Loucy (cell line): Measurements from ENCODE around the gene SUGP1.
A peak's percentile ranks its signal among the peaks of the same experiment; 100 is the strongest.

Experiments used
- H2AFZ ChIP-seq: fragments of 200-600 bp; sonication (generic); 2 replicates; pipeline ENCODE4 v1.6.0; 2016; ENCODE audit warnings: antibody characterized with exemption, mild to moderate bottlenecking, low read length, moderate library complexity
- H3F3A ChIP-seq: fragments of 200-600 bp; 2 replicates; pipeline ENCODE4 v1.6.0; 2016; ENCODE audit warnings: antibody characterized with exemption, low read depth, mild to moderate bottlenecking
- H3K27me3 ChIP-seq: fragments of 200-600 bp; sonication (generic); 2 replicates; pipeline ENCODE4 v1.6.1; 2014; ENCODE audit warnings: low read length, mild to moderate bottlenecking; ENCODE audit not compliant: insufficient read depth, poor library complexity, severe bottlenecking
- H3K36me3 ChIP-seq: fragments of 200-600 bp; sonication (generic); 2 replicates; pipeline ENCODE4 v1.6.1; 2016; ENCODE audit warnings: low read length; ENCODE audit not compliant: insufficient read depth
- H3K4me1 ChIP-seq: fragments of 200-600 bp; sonication (generic); 2 replicates; pipeline ENCODE4 v1.5.1; 2014; ENCODE audit warnings: low read length, mild to moderate bottlenecking; ENCODE audit not compliant: insufficient read depth, poor library complexity, severe bottlenecking
- H3K4me2 ChIP-seq: fragments of 200-600 bp; sonication (generic); 2 replicates; pipeline ENCODE4 v1.6.0; 2014; ENCODE audit warnings: antibody characterized with exemption, low read length, low read depth, mild to moderate bottlenecking; ENCODE audit not compliant: poor library complexity, severe bottlenecking
- H3K4me3 ChIP-seq: fragments of 200-600 bp; sonication (generic); 2 replicates; pipeline ENCODE4 v1.5.1; 2014; ENCODE audit warnings: low read length, mild to moderate bottlenecking, mixed read lengths; ENCODE audit not compliant: poor library complexity, severe bottlenecking
- H3K79me2 ChIP-seq: fragments of 200-600 bp; sonication (generic); 2 replicates; pipeline ENCODE4 v1.6.1; 2014; ENCODE audit warnings: low read length; ENCODE audit not compliant: insufficient read depth
- H3K9ac ChIP-seq: fragments of 200-600 bp; sonication (generic); 2 replicates; pipeline ENCODE4 v1.6.0; 2014; ENCODE audit warnings: mild to moderate bottlenecking, low read depth, low read length, moderate library complexity; ENCODE audit not compliant: poor library complexity, severe bottlenecking
- H3K9me2 ChIP-seq: fragments of 200-600 bp; sonication (generic); replicated peaks from 2 replicates; pipeline ENCODE4 v1.6.1; 2016; ENCODE audit warnings: low read depth, low read length, mixed read lengths
- H3K9me3 ChIP-seq: fragments of 200-600 bp; sonication (generic); 2 replicates; pipeline ENCODE4 v1.6.1; 2014; ENCODE audit warnings: mild to moderate bottlenecking, antibody characterized with exemption, low read length, low read depth; ENCODE audit not compliant: insufficient read depth
- H4K20me1 ChIP-seq: fragments of 200-600 bp; sonication (generic); 2 replicates; pipeline ENCODE4 v1.6.0; 2014; ENCODE audit warnings: antibody characterized with exemption, low read length, mild to moderate bottlenecking; ENCODE audit not compliant: insufficient read depth, poor library complexity, severe bottlenecking
- EZH2phosphoT487 ChIP-seq: fragments of 200-600 bp; IDR thresholded peaks from 2 replicates; pipeline ENCODE4 v1.6.1; 2018; ENCODE audit warnings: antibody characterized with exemption, mild to moderate bottlenecking, moderate library complexity, borderline replicate concordance
- TF ChIP-seq, protein P1 (sequence below): fragments of 200-600 bp; sonication (generic); conservative IDR thresholded peaks from 2 replicates; pipeline ENCODE4 v1.5.1; 2014; ENCODE audit warnings: mild to moderate bottlenecking, antibody characterized with exemption, low read length

SUGP1 gene

DNA sequence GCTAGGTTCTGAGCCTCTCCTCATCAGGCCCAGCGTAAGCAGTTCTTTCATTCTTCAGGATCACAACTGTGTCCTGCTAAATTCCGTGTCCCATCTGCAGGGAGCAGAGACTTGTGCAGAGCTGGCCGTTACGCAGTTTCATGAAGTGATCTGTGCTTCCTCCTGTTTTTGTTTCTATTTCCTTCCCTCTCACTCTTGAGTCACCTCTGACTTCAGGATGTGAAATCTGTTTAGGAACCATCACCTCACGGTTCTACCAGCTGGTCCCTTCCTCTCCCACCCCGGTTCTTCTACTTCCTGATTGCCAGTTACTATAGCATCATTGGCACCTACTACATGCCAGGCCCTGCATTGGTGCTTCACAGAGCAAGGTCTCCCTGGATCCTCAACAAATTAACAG lies 8.8 kb upstream of the SUGP1 start:
- Histone ChIP-seq H3K4me3 (no peak overlapping the region), H3K9ac (no peak overlapping the region), H2AFZ (no peak overlapping the region), H3K4me1 (peaks cover 3% of the 10 kb centered on the region), H3K4me2 (no peak overlapping the region), H3K9me2 (no peaks in the 10 kb centered on the region), H3F3A (no peaks in the 10 kb centered on the region), H3K36me3 (peaks cover 20% of the 10 kb centered on the region; the same call in 1 of the 2 replicates), H3K79me2 (peaks cover 33% of the 10 kb centered on the region; the same call in 1 of the 2 replicates), H4K20me1 (peaks cover 9% of the 10 kb centered on the region), H3K9me3 (no peaks in the 10 kb centered on the region), H3K27me3 (no peaks in the 10 kb centered on the region)
- TF ChIP-seq EZH2phosphoT487: no peak
- TF ChIP-seq, protein P1, sequence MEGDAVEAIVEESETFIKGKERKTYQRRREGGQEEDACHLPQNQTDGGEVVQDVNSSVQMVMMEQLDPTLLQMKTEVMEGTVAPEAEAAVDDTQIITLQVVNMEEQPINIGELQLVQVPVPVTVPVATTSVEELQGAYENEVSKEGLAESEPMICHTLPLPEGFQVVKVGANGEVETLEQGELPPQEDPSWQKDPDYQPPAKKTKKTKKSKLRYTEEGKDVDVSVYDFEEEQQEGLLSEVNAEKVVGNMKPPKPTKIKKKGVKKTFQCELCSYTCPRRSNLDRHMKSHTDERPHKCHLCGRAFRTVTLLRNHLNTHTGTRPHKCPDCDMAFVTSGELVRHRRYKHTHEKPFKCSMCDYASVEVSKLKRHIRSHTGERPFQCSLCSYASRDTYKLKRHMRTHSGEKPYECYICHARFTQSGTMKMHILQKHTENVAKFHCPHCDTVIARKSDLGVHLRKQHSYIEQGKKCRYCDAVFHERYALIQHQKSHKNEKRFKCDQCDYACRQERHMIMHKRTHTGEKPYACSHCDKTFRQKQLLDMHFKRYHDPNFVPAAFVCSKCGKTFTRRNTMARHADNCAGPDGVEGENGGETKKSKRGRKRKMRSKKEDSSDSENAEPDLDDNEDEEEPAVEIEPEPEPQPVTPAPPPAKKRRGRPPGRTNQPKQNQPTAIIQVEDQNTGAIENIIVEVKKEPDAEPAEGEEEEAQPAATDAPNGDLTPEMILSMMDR: no peak

DNA sequence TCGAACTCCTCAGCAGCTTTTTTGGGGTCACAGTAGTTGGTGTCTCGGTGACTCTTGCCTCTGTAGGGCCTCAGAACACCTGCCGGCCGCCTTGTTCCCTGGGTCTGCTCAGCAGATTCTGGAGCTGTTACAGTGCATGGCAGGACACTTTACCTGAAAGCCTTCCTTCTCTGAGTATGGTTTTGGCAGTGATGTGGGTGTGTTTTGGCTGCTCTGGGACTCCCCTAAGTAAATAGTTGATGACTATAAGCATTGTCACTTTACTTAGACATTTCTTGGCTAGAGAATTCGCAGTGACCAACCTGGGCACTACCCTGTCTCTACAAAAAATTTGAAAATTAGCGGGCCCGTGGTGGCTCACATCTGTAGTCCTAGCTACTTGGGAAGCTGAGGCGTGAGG lies 7.4 kb upstream of the SUGP1 start:
- H3K9me2 ChIP-seq: no peaks in the 10 kb centered on the region
- no peaks in the 10 kb centered on the region for H3F3A ChIP-seq
- no peak overlapping the region for H3K4me2 ChIP-seq
- H3K27me3 ChIP-seq: no peaks in the 10 kb centered on the region
- no peaks in the 10 kb centered on the region for H3K9me3 ChIP-seq
- TF ChIP-seq EZH2phosphoT487: no peak
- TF ChIP-seq, protein P1: no peak
- H3K79me2 ChIP-seq: peaks cover 48% of the 10 kb centered on the region
- peaks cover 13% of the 10 kb centered on the region for H4K20me1 ChIP-seq
- no peak overlapping the region for H3K9ac ChIP-seq
- peaks cover 20% of the 10 kb centered on the region; the same call in 1 of the 2 replicates for H3K36me3 ChIP-seq
- no peak overlapping the region for H2AFZ ChIP-seq
- H3K4me1 ChIP-seq: peaks cover 10% of the 10 kb centered on the region
- H3K4me3 ChIP-seq: no peak overlapping the region

DNA sequence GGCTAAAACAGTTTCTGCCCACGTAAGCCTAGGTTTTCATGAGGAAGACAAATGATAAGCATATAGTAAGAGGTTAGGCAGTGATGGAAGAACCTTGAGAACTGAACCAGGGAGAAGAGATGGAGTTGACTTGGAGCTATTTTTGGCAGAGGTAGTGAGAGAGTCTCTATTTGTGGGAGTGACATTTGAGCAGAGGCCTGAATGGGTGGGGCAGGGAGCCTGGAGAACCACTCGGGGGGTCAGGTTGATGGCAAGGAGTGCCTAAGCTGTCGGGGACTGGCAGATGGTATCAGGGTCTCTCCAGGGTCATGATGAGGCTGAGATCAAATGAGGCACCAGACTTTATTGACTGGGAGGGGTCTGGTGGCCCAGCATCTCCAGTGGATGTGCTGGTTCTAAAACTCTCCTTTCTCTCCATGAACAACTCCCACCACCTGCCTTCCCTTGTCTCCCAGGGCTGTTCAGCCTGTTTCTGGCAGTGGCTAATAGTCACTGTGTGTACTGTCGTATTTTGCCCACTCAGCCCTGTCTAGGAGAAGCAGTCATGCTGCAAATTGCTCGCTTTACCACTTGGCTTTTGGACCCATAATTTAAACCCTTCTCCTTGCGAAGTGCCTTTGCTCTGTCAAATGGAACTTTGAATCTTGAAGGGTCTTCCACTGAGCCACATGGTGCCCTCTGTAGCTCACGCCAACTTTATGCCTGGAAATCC lies 3.9 kb upstream of the SUGP1 start:
- Histone ChIP-seq H4K20me1 (peaks cover 21% of the 10 kb centered on the region), H3K4me1 (peaks cover 21% of the 10 kb centered on the region), H3K9ac (no peak overlapping the region), H3K4me3 (no peak overlapping the region), H3K36me3 (peaks cover 7% of the 10 kb centered on the region; the same call in 1 of the 2 replicates), H3K9me3 (no peaks in the 10 kb centered on the region), H3K9me2 (no peaks in the 10 kb centered on the region), H3F3A (no peaks in the 10 kb centered on the region), H2AFZ (no peak overlapping the region), H3K79me2 (peaks cover 75% of the 10 kb centered on the region), H3K27me3 (no peaks in the 10 kb centered on the region), H3K4me2 (peak overlapping the region; percentile 54)
- TF ChIP-seq EZH2phosphoT487: no peak
- TF ChIP-seq, protein P1: no peak
